Loucy (cell line): ENCODE data around the gene UCK2.

Experiments
- H2AFZ ChIP-seq: fragments of 200-600 bp; sonication (generic); 2 replicates; pipeline ENCODE4 v1.6.0; 2016; ENCODE audit warnings: antibody characterized with exemption, mild to moderate bottlenecking, low read length, moderate library complexity
- H3F3A ChIP-seq: fragments of 200-600 bp; 2 replicates; pipeline ENCODE4 v1.6.0; 2016; ENCODE audit warnings: antibody characterized with exemption, low read depth, mild to moderate bottlenecking
- H3K27me3 ChIP-seq: fragments of 200-600 bp; sonication (generic); 2 replicates; pipeline ENCODE4 v1.6.1; 2014; ENCODE audit warnings: low read length, mild to moderate bottlenecking; ENCODE audit not compliant: insufficient read depth, poor library complexity, severe bottlenecking
- H3K36me3 ChIP-seq: fragments of 200-600 bp; sonication (generic); 2 replicates; pipeline ENCODE4 v1.6.1; 2016; ENCODE audit warnings: low read length; ENCODE audit not compliant: insufficient read depth
- H3K4me1 ChIP-seq: fragments of 200-600 bp; sonication (generic); 2 replicates; pipeline ENCODE4 v1.5.1; 2014; ENCODE audit warnings: low read length, mild to moderate bottlenecking; ENCODE audit not compliant: insufficient read depth, poor library complexity, severe bottlenecking
- H3K4me2 ChIP-seq: fragments of 200-600 bp; sonication (generic); 2 replicates; pipeline ENCODE4 v1.6.0; 2014; ENCODE audit warnings: antibody characterized with exemption, low read length, low read depth, mild to moderate bottlenecking; ENCODE audit not compliant: poor library complexity, severe bottlenecking
- H3K4me3 ChIP-seq: fragments of 200-600 bp; sonication (generic); 2 replicates; pipeline ENCODE4 v1.5.1; 2014; ENCODE audit warnings: low read length, mild to moderate bottlenecking, mixed read lengths; ENCODE audit not compliant: poor library complexity, severe bottlenecking
- H3K79me2 ChIP-seq: fragments of 200-600 bp; sonication (generic); 2 replicates; pipeline ENCODE4 v1.6.1; 2014; ENCODE audit warnings: low read length; ENCODE audit not compliant: insufficient read depth
- H3K9ac ChIP-seq: fragments of 200-600 bp; sonication (generic); 2 replicates; pipeline ENCODE4 v1.6.0; 2014; ENCODE audit warnings: mild to moderate bottlenecking, low read depth, low read length, moderate library complexity; ENCODE audit not compliant: poor library complexity, severe bottlenecking
- H3K9me2 ChIP-seq: fragments of 200-600 bp; sonication (generic); replicated peaks from 2 replicates; pipeline ENCODE4 v1.6.1; 2016; ENCODE audit warnings: low read depth, low read length, mixed read lengths
- H3K9me3 ChIP-seq: fragments of 200-600 bp; sonication (generic); 2 replicates; pipeline ENCODE4 v1.6.1; 2014; ENCODE audit warnings: mild to moderate bottlenecking, antibody characterized with exemption, low read length, low read depth; ENCODE audit not compliant: insufficient read depth
- H4K20me1 ChIP-seq: fragments of 200-600 bp; sonication (generic); 2 replicates; pipeline ENCODE4 v1.6.0; 2014; ENCODE audit warnings: antibody characterized with exemption, low read length, mild to moderate bottlenecking; ENCODE audit not compliant: insufficient read depth, poor library complexity, severe bottlenecking
- EZH2phosphoT487 ChIP-seq: fragments of 200-600 bp; IDR thresholded peaks from 2 replicates; pipeline ENCODE4 v1.6.1; 2018; ENCODE audit warnings: antibody characterized with exemption, mild to moderate bottlenecking, moderate library complexity, borderline replicate concordance
- TF ChIP-seq, protein P1 (sequence below): fragments of 200-600 bp; sonication (generic); conservative IDR thresholded peaks from 2 replicates; pipeline ENCODE4 v1.5.1; 2014; ENCODE audit warnings: mild to moderate bottlenecking, antibody characterized with exemption, low read length

UCK2 gene

DNA sequence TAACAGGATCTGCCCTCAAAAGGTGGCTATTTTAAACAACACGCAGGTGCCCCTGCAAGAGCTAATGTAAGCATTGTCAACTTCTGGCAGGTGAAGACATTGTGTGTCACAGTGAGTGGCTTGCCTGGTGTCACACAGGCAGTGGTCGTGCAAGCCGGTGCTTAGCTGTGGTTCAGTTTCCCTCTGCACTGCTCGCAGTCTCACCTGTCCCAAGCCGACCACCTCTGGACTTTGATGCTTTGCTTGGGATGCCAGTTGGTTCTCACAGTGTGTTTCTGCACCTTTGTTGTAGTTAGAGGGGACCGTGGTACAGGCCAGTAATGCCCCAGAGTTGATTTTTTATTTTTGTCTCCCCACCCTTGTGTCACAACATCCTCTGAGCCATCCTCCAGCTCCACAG, 85.2 kb downstream of the UCK2 start:
- Histone ChIP-seq H3K4me1 (no peaks in the 10 kb centered on the region), H4K20me1 (no peaks in the 10 kb centered on the region), H2AFZ (no peak overlapping the region), H3K36me3 (peaks cover 40% of the 10 kb centered on the region; the same call in 1 of the 2 replicates), H3K9ac (no peak overlapping the region), H3K9me3 (no peaks in the 10 kb centered on the region), H3K79me2 (no peaks in the 10 kb centered on the region), H3K4me2 (no peak overlapping the region), H3K4me3 (no peak overlapping the region), H3K9me2 (no peaks in the 10 kb centered on the region), H3F3A (no peaks in the 10 kb centered on the region), H3K27me3 (no peaks in the 10 kb centered on the region)
- TF ChIP-seq, protein P1, sequence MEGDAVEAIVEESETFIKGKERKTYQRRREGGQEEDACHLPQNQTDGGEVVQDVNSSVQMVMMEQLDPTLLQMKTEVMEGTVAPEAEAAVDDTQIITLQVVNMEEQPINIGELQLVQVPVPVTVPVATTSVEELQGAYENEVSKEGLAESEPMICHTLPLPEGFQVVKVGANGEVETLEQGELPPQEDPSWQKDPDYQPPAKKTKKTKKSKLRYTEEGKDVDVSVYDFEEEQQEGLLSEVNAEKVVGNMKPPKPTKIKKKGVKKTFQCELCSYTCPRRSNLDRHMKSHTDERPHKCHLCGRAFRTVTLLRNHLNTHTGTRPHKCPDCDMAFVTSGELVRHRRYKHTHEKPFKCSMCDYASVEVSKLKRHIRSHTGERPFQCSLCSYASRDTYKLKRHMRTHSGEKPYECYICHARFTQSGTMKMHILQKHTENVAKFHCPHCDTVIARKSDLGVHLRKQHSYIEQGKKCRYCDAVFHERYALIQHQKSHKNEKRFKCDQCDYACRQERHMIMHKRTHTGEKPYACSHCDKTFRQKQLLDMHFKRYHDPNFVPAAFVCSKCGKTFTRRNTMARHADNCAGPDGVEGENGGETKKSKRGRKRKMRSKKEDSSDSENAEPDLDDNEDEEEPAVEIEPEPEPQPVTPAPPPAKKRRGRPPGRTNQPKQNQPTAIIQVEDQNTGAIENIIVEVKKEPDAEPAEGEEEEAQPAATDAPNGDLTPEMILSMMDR, result no peak
- TF ChIP-seq EZH2phosphoT487, result no peak

DNA sequence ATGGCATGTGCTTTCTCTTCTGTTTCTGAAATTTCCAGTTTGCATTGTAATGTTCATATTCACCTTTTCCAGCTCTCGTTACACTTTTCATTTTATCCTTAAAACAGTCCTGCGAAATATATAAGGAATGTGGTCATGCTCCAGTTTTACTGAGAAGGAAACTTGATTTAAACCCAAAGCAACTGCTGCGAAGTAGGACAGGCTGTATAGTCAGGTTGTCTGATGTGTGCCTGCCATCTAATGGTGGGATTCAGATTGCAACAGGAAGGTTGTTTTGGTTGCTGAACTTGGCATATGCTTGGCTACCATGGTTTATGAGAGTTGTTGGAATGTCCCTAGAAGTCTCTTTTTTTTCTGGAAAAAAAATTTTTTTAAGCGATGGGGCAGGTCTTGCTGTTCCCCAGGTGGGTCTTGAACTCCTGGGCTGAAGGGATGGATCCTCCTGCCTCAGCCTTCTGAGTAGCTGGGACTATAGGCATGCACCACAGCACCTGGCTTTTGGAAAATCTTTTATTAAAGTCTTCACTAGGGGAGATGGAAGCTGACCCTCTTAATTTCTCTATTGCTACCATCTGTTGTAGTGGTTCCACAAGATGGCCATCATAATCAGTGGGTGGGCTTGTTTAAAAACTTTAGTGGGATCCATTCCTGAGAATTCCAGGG, 86.9 kb downstream of the UCK2 start:
- Histone ChIP-seq H3K36me3 (peaks cover 24% of the 10 kb centered on the region; the same call in 1 of the 2 replicates), H3K79me2 (no peaks in the 10 kb centered on the region), H3K4me1 (no peaks in the 10 kb centered on the region), H3K9me2 (no peaks in the 10 kb centered on the region), H3K27me3 (no peaks in the 10 kb centered on the region), H3K4me3 (no peak overlapping the region), H3K4me2 (no peak overlapping the region), H2AFZ (no peak overlapping the region), H3K9ac (no peak overlapping the region), H3F3A (no peaks in the 10 kb centered on the region), H4K20me1 (no peaks in the 10 kb centered on the region), H3K9me3 (no peaks in the 10 kb centered on the region)
- TF ChIP-seq, protein P1, result peak; percentile 98
- no peak for TF ChIP-seq EZH2phosphoT487

DNA sequence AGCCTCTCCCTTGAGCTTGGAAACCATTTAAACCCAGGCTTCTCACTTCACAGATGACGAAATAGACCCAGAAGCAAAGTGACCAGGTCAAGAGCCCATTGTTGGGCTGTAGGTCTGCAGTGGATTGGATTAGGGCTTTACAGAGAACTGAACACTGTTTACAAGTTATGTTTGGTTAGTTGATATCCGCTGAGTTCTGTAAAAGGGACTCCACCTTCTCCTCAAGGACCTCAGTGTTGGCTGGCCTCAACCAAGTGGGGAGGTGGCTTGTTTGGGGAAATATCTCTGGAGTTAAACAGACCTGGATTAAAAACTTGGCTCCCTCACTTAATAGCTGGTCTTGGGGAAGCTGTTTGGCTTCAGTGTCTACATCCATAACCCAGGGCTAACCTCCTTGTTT, 88.1 kb downstream of the UCK2 start:
- no peak for TF ChIP-seq EZH2phosphoT487
- TF ChIP-seq, protein P1, result no peak
- H3K79me2 ChIP-seq, result no peaks in the 10 kb centered on the region
- H3K27me3 ChIP-seq, result no peaks in the 10 kb centered on the region
- H3K4me2 ChIP-seq, result no peak overlapping the region
- no peaks in the 10 kb centered on the region for H4K20me1 ChIP-seq
- H3K9me2 ChIP-seq, result no peaks in the 10 kb centered on the region
- H3K9ac ChIP-seq, result no peak overlapping the region
- H2AFZ ChIP-seq, result no peak overlapping the region
- no peaks in the 10 kb centered on the region for H3K9me3 ChIP-seq
- no peaks in the 10 kb centered on the region for H3F3A ChIP-seq
- peaks cover 12% of the 10 kb centered on the region; the same call in 1 of the 2 replicates for H3K36me3 ChIP-seq
- H3K4me3 ChIP-seq, result no peak overlapping the region
- H3K4me1 ChIP-seq, result no peaks in the 10 kb centered on the region
